ENCODE data around the gene PCBP3.

PCBP3 gene

GRCh38 chr21:45971616-45972352 lies 328.3 kb downstream of the PCBP3 start:
- Histone ChIP-seq H2BK12ac (ENCODE audit: low read length) (peak overlapping the region; percentile 71), H2BK5ac (ENCODE audit: low read depth, low read length, poor library complexity) (no peak overlapping the region), H4K8ac (ENCODE audit: low read depth, low read length) (peak overlapping the region; percentile 91), H2BK120ac (ENCODE audit: insufficient read depth, low read length, poor library complexity) (no peak overlapping the region), H2AFZ (ENCODE audit: insufficient read depth, low read length, poor library complexity) (peak overlapping the region; percentile 30), H3K18ac (ENCODE audit: low read length) (no peak overlapping the region), H4K91ac (ENCODE audit: low read depth, low read length) (peak overlapping the region; percentile 65), H3K4me2 (ENCODE audit: low read length) (no peak overlapping the region), H3K9ac (ENCODE audit: low read length) (no peak overlapping the region), H3K27ac (ENCODE audit: low read depth, low read length) (no peak overlapping the region), H3K14ac (ENCODE audit: low read length) (no peak overlapping the region), H3K79me2 (ENCODE audit: control insufficient read depth, insufficient read depth, low read length, poor library complexity) (peaks cover 2% of the 10 kb centered on the region), H3K23ac (ENCODE audit: low read length) (no peak overlapping the region), H4K12ac (ENCODE audit: low read depth, low read length) (peak overlapping the region; percentile 66), H3K27me3 (ENCODE audit: insufficient read depth, low read length) (peaks cover 2% of the 10 kb centered on the region), H3K4me3 (ENCODE audit: low read depth, low read length) (no peak overlapping the region), H2AK5ac (ENCODE audit: low read length) (peak overlapping the region; percentile 44), H3K9me3 (ENCODE audit: insufficient read depth, low read depth, low read length) (no peaks in the 10 kb centered on the region), H3K79me1 (ENCODE audit: low read length) (peaks cover 17% of the 10 kb centered on the region), H3K36me3 (ENCODE audit: control insufficient read depth in 1 of 2, insufficient read depth in 2 of 2, low read length in 2 of 2) (no peaks in the 10 kb centered on the region), H3K4me1 (ENCODE audit: control insufficient read depth in 1 of 2, insufficient read depth in 2 of 2, low read length in 2 of 2) (peaks cover 23 to 26% of the 10 kb centered on the region in 2 experiments), H3K4ac (ENCODE audit: low read depth, low read length) (no peak overlapping the region)
- no peak for DNase-seq
- WGBS (ENCODE audit: extremely low coverage, insufficient coverage, insufficient read length): no CpG with 5 or more reads among the region's 20 CpGs

- Histone ChIP-seq H2BK120ac (ENCODE audit: insufficient read depth, low read length, poor library complexity) (peak overlapping the region; percentile 68), H2AK5ac (ENCODE audit: low read length) (peak overlapping the region; percentile 34), H3K18ac (ENCODE audit: low read length) (peak overlapping the region; percentile 79), H3K9me3 (ENCODE audit: insufficient read depth, low read depth, low read length) (no peaks in the 10 kb centered on the region), H3K9ac (ENCODE audit: low read length) (no peak overlapping the region), H3K23ac (ENCODE audit: low read length) (no peak overlapping the region), H4K8ac (ENCODE audit: low read depth, low read length) (peak overlapping the region; percentile 91), H4K91ac (ENCODE audit: low read depth, low read length) (peak overlapping the region; percentile 65), H2BK5ac (ENCODE audit: low read depth, low read length, poor library complexity) (no peak overlapping the region), H4K12ac (ENCODE audit: low read depth, low read length) (peak overlapping the region; percentile 74), H3K27me3 (ENCODE audit: insufficient read depth, low read length) (peaks cover 2% of the 10 kb centered on the region), H3K36me3 (ENCODE audit: control insufficient read depth in 1 of 2, insufficient read depth in 2 of 2, low read length in 2 of 2) (no peaks in the 10 kb centered on the region), H3K79me1 (ENCODE audit: low read length) (peaks cover 17% of the 10 kb centered on the region), H3K4me2 (ENCODE audit: low read length) (peak overlapping the region; percentile 63), H3K14ac (ENCODE audit: low read length) (peak overlapping the region; percentile 68), H3K27ac (ENCODE audit: low read depth, low read length) (no peak overlapping the region), H2BK12ac (ENCODE audit: low read length) (peak overlapping the region; percentile 28), H3K79me2 (ENCODE audit: control insufficient read depth, insufficient read depth, low read length, poor library complexity) (peaks cover 2% of the 10 kb centered on the region), H3K4me3 (ENCODE audit: low read depth, low read length) (no peak overlapping the region), H2AFZ (ENCODE audit: insufficient read depth, low read length, poor library complexity) (peak overlapping the region; percentile 30), H3K4ac (ENCODE audit: low read depth, low read length) (no peak overlapping the region), H3K4me1 (ENCODE audit: control insufficient read depth in 1 of 2, insufficient read depth in 2 of 2, low read length in 2 of 2) (peaks cover 25 to 29% of the 10 kb centered on the region in 2 experiments)
- DNase-seq: no peak
- no CpG with 5 or more reads among the region's 19 CpGs for WGBS (ENCODE audit: extremely low coverage, insufficient coverage, insufficient read length)
These were observed 328.8 kb downstream of the PCBP3 start for GRCh38 chr21:45972353-45972715.

- Histone ChIP-seq H3K27me3 (ENCODE audit: insufficient read depth, low read length) (peaks cover 2% of the 10 kb centered on the region), H2AFZ (ENCODE audit: insufficient read depth, low read length, poor library complexity) (peak overlapping the region; percentile 95), H2BK5ac (ENCODE audit: low read depth, low read length, poor library complexity) (peak overlapping the region; percentile 29), H4K8ac (ENCODE audit: low read depth, low read length) (peak overlapping the region; percentile 91), H3K4me3 (ENCODE audit: low read depth, low read length) (peak overlapping the region; percentile 62), H3K18ac (ENCODE audit: low read length) (peak overlapping the region; percentile 79), H3K27ac (ENCODE audit: low read depth, low read length) (no peak overlapping the region), H3K79me2 (ENCODE audit: control insufficient read depth, insufficient read depth, low read length, poor library complexity) (peaks cover 2% of the 10 kb centered on the region), H3K79me1 (ENCODE audit: low read length) (peaks cover 17% of the 10 kb centered on the region), H3K4me2 (ENCODE audit: low read length) (peak overlapping the region; percentile 63), H3K4me1 (ENCODE audit: control insufficient read depth in 1 of 2, insufficient read depth in 2 of 2, low read length in 2 of 2) (peaks cover 26 to 31% of the 10 kb centered on the region in 2 experiments), H3K9ac (ENCODE audit: low read length) (peak overlapping the region; percentile 31), H2BK120ac (ENCODE audit: insufficient read depth, low read length, poor library complexity) (peak overlapping the region; percentile 68), H3K4ac (ENCODE audit: low read depth, low read length) (peak overlapping the region; percentile 12), H3K23ac (ENCODE audit: low read length) (no peak overlapping the region), H4K12ac (ENCODE audit: low read depth, low read length) (peak overlapping the region; percentile 74), H3K36me3 (ENCODE audit: control insufficient read depth in 1 of 2, insufficient read depth in 2 of 2, low read length in 2 of 2) (no peaks in the 10 kb centered on the region), H3K14ac (ENCODE audit: low read length) (peak overlapping the region; percentile 68), H4K91ac (ENCODE audit: low read depth, low read length) (peak overlapping the region; percentile 93), H2AK5ac (ENCODE audit: low read length) (peak overlapping the region; percentile 85), H3K9me3 (ENCODE audit: insufficient read depth, low read depth, low read length) (no peaks in the 10 kb centered on the region), H2BK12ac (ENCODE audit: low read length) (peak overlapping the region; percentile 89)
- no peak for DNase-seq
- no CpG with 5 or more reads among the region's 58 CpGs for WGBS (ENCODE audit: extremely low coverage, insufficient coverage, insufficient read length)
These were observed 329.4 kb downstream of the PCBP3 start for GRCh38 chr21:45972716-45973474.

GRCh38 chr21:45973475-45974072 lies 330.0 kb downstream of the PCBP3 start:
- Histone ChIP-seq H2AFZ (ENCODE audit: insufficient read depth, low read length, poor library complexity) (peak overlapping the region; percentile 95), H3K36me3 (ENCODE audit: control insufficient read depth in 1 of 2, insufficient read depth in 2 of 2, low read length in 2 of 2) (no peaks in the 10 kb centered on the region), H2BK12ac (ENCODE audit: low read length) (peak overlapping the region; percentile 89), H3K79me1 (ENCODE audit: low read length) (peaks cover 17% of the 10 kb centered on the region), H3K27me3 (ENCODE audit: insufficient read depth, low read length) (peaks cover 2% of the 10 kb centered on the region), H3K4ac (ENCODE audit: low read depth, low read length) (peak overlapping the region; percentile 13), H3K27ac (ENCODE audit: low read depth, low read length) (peak overlapping the region; percentile 20), H3K14ac (ENCODE audit: low read length) (peak overlapping the region; percentile 68), H2BK5ac (ENCODE audit: low read depth, low read length, poor library complexity) (peak overlapping the region; percentile 29), H3K4me1 (ENCODE audit: control insufficient read depth in 1 of 2, insufficient read depth in 2 of 2, low read length in 2 of 2) (peaks cover 26 to 31% of the 10 kb centered on the region in 2 experiments), H3K79me2 (ENCODE audit: control insufficient read depth, insufficient read depth, low read length, poor library complexity) (peaks cover 2% of the 10 kb centered on the region), H2BK120ac (ENCODE audit: insufficient read depth, low read length, poor library complexity) (peak overlapping the region; percentile 66), H3K4me3 (ENCODE audit: low read depth, low read length) (peak overlapping the region; percentile 62), H4K91ac (ENCODE audit: low read depth, low read length) (peak overlapping the region; percentile 93), H3K9ac (ENCODE audit: low read length) (no peak overlapping the region), H2AK5ac (ENCODE audit: low read length) (peak overlapping the region; percentile 85), H4K8ac (ENCODE audit: low read depth, low read length) (peak overlapping the region; percentile 91), H3K18ac (ENCODE audit: low read length) (peak overlapping the region; percentile 79), H3K23ac (ENCODE audit: low read length) (no peak overlapping the region), H3K9me3 (ENCODE audit: insufficient read depth, low read depth, low read length) (no peaks in the 10 kb centered on the region), H4K12ac (ENCODE audit: low read depth, low read length) (no peak overlapping the region), H3K4me2 (ENCODE audit: low read length) (peak overlapping the region; percentile 63)
- WGBS (ENCODE audit: extremely low coverage, insufficient coverage, insufficient read length): no CpG with 5 or more reads among the region's 38 CpGs
- DNase-seq: peak; percentile 40 to 47
